Stomach (tissue), 4 donors: ENCODE results near the gene SLU7.

Experiments
- CTCF ChIP-seq, 7 experiments: fragments of 450-650 bp in 4 of 7; fragments of 200-600 bp in 3 of 7; sonication (generic) in 3 of 7; IDR thresholded peaks; one replicate each; pipeline ENCODE4 v1.5.1; 2016 to 2019; ENCODE audit warnings: antibody characterized with exemption in 7 of 7, control low read depth in 2 of 7, mild to moderate bottlenecking in 1 of 7
- POLR2A ChIP-seq, 4 donors: fragments of 450-650 bp; IDR thresholded peaks; one replicate each; pipeline ENCODE4 v1.6.1; 2016; ENCODE audit warnings: antibody characterized with exemption in 4 of 4, control low read depth in 2 of 4, mild to moderate bottlenecking in 1 of 4, moderate library complexity in 1 of 4

- TF ChIP-seq CTCF (IDR thresholded peaks at IDR 0.05): no peak
- no peak for TF ChIP-seq POLR2A (IDR thresholded peaks at IDR 0.05)
These were observed 55.7 kb downstream of the SLU7 start for GRCh38 chr5:160363211-160363610.
